HG03103 (cell line): ENCODE results near the gene PXN.
"Not testable (repeated sequence)": the region's sequence is repeated elsewhere in the genome, so short reads cannot be mapped to it uniquely, and the experiment has no call there.

Experiments used
- ATAC-seq: cut with Tn5 transposase; IDR thresholded peaks from one replicate; pipeline ENCODE4 v1.9.1; 2021; ENCODE audit warnings: low read depth; ENCODE audit not compliant: unreplicated experiment

PXN gene

DNA sequence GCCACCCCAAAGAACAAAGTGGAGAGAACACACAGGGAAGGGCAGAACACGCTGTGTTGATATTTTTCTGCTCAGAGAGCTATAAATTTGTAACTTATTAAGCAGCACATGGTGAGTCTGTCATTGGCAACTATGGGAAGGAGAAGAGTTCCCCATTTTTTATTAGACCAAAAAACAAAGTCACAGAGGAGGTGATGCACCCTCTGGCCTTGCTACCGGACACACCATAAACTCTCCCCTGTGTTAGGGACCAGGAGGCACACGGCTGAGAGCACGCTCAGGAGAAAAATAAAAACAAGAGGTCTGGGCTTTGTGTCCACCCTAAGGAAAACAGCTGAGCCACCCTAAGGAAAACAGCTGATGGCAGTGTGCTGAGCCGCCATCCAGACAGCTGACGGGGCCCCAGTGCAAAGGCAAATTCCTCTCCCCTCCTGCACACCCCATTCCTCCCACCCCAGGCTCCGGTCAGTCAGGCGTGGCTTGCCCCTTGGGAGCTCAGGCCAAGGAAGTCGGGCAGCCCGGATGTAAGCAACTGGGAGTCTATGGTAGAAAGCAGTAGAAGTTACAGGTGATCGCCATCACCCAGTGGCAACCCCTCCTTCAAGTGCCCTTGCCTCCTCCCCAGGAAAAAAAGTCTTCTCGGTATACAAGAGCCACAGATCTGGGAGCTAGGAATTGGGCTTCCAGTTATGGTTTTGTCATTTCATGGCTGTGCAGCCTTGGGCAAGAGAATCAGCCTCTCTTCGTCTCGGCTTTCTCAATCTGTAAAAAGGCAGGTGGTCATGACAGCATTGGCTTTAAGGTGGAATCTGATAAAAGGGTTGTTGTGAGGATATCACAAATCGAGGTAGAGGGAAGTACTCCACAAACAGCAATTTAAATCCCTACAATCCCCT is 2.4 kb downstream of the PXN start:
- ATAC-seq, result no peak

DNA sequence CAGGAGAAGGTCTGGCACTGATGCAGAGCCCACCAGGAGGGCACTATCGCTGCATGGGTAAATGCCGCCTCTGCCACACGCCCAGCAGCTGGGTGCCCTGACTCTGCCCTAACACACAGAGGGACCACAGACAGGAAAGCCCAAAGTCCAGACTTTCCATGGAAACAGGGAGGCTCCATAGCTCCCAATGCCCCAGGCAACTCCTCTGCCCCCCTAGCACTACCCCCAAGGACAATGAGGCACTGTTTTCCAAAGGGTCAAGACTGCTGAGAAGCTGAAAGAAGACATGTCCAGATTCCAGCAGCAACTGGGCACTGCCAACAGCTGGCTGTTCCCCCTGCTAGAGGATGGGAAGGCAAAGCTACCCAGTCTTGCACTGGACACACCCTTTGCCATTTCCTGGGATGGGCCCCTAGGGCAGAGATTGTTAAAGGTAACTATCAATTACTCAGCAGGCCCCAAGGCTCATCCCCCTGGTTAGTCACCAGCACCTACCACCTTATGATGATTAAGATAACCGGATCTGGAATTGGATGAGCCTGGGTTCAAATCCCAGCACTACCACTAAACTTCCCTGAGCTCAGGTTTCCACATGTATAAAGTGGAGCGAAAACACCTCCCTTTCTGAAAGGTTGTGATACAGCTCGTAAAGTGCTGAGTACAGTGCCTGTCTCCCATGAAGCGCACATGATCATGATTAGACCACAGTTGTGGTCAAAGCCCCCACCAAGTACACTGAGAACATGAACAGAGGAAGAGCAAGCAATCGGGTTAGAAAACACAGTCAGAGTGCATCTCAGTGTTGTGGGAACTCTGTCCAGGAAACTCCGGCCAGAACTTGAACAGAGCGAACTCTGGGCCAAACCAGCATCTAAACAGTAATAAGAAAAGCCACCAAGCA is 3.3 kb downstream of the PXN start:
- ATAC-seq, result no peak

DNA sequence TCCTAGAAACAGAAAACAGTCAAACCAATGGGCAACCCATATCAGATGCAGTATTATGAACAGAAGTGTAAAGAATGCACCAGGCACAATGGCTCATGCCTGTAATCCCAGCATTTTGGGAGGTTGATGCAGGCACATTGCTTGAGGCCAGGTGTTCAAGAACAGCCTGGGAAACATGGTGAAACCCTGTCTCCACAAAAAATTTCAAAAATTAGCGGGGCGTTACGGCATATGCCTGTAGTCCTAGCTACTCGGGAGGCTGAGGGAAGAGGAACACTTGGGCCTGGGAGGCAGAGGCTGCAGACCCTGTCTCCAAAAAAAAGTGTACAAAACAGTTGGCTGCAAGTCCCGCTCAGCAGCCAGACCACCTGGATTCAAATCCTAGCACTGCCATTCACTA is 4.9 kb downstream of the PXN start:
- ATAC-seq, result no peak

DNA sequence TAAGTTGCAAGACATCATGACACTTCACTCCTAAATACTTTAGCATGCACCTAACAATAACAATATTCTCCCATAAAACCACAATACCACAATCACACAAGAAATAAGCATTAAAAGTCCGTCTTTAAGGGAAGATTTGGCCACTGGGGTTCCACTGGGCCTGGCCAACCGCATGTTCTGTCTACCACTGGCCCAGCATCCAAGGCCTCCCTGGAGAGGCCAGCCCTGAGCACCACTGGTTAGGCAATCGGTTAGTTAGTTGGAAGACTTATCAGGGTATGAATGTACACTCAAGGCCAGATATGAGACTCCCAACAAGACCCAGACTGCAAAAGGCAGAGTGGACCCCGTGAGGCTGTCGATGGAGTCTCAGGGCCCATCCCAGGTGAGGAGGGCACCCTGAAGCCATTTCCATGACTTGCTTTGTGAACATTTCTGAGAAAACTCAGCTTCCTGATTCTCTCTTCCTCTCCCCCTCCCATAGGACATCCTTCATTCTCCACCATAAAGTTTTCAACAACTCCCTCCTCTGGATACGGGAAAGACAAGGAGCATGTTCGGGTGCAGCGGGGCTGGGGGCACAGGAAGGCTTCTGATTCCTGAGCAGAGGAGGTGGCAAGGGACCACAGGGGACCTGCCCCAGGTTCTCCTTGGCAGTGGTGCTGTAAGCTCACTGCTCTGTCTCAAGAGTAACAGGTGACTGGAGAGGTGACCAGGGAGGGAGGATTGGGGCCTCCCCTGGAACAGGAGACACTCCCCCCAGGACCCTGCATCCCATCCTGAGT is 5.9 kb downstream of the PXN start:
- ATAC-seq, result no peak

DNA sequence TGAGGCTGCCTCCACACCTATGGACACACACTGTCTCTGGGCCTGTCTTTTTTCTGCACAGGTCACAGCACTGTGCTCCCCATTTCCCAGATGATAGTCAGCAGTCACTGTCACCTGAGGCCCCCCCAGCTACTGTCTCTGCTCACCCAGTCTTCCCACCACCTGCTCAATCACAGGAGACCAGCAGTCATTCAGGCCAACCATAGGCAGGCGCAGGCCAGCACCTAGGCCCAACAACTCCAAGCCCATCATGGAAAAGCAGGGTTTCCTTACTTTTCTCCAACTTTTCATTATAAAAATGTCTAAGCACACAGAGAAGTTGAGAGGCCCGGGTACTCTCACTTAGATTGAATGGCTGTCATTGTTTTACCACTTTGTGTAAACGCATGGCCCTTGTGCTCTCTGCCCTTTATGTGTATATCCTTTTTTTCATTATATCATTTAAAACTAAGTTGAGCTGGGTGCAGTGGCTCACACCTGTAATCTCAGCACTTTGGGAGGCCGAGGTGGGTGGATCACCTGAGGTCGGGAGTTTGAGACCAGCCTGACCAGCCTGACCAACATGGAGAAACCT is 7.1 kb downstream of the PXN start:
- ATAC-seq, result no peak

DNA sequence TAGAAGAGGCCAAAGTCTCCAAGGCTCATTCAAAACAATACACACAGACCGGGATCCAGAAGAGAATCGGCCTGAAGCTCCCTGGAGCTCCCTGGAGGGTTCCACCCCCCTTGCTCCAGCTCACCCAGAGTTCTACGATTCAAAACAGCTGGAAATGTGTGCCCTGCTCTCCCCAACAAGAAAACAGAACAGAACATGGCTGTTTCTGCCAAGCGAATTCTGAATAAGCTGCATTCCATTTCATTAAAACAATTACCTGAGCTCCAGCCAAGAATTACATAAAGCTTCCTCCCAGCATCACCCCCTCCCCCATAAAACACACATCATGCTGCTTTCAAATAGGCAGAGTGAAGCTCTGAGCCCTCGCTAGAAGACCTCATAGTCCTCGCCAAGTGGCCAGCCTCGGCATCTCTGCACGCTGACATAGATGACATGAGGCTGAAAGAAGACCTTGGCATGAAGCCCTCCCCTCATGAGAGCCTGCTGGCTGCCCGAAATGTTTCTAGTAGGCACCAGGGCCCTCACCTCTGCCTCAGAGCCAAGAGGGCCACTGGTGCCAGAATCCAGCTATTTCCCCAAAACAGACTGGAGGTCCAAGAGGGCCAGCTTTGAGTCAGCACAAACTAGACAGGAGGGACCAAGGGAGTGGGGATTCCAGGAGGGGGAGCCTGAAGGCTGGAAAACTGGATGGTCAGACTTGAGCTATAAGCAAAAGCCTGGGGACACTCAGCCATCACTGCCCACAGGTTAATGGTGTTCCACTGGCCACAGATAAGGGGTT is 8.3 kb downstream of the PXN start:
- no peak for ATAC-seq

DNA sequence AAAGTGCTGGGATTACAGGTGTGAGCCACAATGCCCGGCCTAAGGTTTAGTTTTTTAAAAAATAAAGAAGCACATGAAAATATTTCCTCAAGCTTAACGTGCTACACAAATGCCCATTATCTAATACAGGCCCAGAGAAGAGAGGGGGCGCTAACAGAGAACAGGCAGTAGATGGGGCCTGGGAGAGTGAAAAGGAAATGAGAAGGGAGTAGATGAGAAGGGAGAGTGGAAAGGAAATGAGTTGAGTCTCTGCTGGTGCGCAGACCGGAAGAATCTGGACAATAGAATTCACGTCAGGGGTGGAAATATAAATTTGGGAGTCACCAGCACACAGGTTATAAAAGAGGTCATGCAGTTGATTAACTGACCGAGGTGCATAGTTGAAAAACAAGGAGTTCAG is 10.7 kb downstream of the PXN start:
- ATAC-seq, result no peak

DNA sequence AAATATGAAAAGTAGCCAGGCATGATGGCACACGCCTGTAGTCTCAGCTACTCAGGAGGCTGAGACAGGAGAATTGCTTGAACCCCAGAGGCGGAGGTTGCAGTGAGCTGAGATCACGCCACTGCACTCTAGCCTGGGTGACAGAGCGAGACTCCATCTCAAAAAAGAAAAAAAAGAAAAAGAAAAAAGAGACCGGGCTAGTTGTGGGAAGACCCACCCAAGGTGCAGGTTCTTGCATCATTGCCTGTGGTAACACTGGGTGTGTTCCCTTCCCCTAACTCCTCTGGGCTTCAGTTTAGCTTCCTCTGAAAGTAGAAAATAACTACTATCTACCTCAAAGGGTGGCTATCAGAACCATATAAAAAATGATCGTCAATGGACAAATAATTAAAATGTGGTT is 12.2 kb downstream of the PXN start:
- not testable (repeated sequence) for ATAC-seq

DNA sequence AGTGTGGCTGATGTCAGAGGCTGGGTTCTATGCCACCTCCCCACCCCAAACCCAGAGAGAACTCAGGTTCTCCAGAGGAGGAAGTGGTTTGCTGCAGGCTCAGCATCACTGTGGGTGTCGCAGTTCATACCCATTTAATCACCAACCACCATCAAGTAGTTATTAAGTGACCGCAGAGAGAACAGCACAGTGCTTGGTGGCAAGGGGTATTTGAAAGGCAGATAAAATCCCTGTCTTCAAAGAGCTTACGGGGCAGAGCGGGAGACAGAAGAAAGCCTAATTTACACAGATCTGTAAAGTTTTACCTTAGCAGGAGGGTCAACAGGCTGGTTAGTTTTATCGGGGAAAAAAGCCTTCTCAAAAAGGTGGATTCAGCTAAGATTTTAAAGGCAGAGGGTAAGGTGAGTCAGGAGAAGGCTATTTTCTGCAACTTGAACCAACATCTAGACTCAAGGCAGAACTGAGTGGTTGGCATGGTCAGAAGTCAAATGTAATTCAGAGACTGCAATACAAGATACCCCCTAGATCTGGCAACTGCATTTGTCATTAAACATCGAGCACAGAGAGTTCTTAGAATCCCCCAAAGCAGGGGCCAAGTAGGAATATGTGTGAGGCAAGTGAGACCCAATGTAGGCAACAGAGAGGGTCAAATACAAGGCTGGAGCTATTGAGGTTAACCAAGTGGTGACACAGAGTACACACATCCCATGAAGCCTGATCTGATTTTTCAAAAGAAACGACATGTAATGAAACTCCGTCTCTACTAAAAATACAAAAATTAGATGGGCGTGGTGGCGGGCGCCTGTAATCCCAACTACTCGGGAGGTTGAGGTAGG is 13.2 kb downstream of the PXN start:
- ATAC-seq, result no peak

DNA sequence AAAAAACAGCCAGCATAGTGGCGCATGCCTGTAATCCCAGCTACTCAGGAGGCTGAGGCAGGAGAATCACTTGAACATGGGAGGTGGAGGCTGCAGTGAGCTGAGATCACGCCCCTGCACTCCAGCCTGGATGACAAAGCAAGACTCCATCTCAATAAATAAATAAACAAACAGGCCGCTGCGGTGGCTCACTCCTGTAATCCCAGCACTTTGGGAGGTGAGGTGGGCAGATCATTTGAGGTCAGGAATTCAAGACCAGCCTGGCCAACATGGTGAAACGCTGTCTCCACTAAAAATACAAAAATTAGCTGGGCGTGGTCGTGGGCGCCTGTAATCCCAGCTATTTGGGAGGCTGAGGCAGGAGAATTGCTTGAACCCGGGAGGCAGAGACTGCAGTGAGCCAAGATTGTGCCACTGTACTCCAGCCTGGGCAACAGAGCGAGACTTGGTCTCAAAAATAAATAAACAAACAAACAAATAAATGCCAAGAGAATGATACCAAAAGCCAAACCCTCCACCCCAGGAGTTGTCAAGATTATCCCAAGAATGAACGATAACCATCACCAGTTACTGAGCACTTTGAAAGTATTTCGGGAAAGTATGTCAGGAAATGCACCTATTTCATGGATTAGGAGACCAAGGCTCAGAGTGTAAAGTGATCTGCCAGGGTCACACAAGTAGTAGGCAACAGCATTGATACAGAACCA is 14.0 kb downstream of the PXN start:
- not testable (repeated sequence) for ATAC-seq

DNA sequence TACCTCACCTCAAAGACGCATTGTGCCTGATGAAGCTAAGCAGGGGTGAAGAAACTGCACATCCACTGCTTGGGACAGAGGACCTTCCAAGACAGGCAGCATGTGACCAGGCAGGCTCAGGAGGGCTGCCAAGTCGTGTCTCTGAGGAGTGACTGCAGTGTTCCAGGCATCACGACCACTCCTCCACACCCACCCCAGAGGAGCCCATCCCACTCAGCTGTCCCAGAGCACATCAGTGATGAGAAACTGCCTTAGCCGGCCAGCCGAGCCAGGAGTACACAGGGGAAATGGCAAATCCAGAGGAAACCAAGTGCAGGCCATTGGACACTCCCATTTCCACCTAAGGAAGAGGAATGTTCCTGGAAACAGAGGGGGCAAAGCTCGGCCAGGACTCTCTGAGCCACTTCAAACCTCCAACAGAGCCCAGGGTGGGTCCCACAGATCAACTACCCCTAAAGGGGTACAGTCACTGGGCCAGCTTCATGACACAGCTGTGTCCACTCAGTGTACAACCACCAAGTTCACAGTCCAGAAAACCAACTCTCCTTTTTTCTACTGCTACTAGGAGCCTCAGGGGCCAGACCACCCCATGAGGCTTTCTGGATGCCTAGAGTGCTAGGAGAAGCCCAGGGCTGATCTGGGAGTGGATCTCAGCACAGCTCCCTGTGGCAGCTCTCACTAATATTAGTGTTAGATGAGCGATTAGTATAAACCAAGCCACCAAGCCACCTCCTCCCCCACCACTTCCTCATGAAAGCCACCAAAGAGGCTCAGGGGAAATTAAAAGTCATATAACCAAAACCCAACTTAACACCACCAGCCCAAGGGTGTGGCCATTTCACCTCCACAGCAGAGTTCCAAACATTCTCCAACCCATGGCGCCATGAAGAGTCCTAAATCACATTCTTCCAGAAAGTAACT is 15.4 kb downstream of the PXN start:
- no peak for ATAC-seq

DNA sequence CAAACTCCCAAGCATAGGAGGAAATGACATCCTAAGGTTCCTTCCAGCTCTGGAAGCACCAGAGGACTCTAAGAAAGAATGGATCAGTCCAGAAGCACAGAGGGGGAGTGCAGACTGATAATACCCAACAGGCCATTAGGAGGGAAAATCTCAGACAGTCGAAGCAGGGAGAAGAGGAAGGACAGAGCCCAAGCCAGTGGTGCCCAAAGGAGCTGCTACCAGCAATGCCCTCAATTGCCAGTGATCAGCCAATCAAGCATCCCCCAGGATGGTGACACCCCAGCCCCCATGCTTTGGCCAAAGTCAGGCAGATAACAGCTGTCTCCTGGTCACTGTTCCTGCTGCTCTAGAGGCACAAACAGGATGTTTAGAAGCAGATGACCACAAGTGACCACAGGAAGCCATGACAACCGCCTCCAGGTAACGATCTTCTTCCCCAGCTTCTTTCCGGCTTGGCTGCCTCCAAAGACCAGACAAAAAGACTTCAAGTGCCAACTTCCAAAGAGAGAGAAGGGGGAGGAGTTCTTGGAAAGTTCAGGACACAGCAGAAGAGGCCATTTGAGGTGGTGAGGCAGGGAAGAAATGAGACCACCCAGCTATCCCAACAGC is 16.2 kb downstream of the PXN start:
- ATAC-seq, result no peak

DNA sequence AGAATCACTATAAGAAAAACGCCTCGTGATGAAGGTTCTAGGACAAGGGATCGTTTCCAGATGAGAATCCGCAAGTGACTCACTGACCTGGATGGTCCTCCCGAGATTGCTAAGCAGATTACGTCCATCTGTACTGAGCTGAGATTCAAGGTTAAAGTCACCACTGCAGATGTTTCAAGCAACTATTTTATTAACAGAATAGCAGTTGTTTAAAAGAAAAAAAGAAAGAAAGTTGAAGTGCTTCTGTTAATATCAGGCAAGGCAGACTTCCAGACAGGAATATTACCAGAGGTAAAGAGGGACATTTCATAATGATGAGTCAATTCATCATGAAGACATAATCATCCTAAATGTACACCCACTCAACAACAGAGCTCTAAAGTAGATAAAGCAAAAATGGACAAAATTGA is 17.9 kb downstream of the PXN start:
- ATAC-seq, result no peak

DNA sequence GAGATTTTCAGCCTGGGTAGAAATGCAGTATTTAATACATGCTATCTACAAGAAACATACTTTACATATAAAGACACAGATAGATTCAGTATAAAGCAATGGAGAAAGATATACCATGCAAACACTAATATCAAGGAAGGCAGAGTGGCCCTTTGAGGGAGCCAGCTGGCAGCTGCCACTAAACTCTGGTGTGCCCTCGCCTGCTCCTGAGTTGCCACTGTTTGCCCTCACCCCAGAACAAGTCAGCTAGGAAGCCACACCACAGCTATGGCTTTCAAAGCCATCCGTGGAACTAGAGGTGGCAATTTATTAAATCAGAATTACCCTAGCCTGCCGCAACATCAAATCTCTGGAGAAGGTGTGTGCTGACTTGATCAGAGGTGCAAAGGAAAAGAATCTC is 18.3 kb downstream of the PXN start:
- no peak for ATAC-seq

DNA sequence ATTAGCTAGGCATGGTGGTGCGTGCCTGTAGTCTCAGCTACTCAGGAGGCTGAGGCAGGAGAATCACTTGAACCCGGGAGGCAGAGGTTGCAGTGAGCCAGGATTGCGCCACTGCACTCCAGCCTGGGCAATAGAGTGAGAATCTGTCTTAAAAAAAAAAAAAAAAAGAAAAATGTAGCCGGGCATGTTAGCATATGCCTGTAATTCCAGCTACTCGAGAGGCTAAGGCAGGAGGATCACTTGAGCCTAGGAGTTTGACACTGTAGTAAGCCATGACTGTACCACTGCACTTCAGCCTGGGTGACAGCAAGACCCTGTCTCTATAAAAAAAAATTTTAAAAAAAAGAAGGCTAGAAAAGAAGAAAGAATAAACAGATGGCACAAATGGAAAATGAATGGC is 18.8 kb downstream of the PXN start:
- ATAC-seq, result not testable (repeated sequence)

DNA sequence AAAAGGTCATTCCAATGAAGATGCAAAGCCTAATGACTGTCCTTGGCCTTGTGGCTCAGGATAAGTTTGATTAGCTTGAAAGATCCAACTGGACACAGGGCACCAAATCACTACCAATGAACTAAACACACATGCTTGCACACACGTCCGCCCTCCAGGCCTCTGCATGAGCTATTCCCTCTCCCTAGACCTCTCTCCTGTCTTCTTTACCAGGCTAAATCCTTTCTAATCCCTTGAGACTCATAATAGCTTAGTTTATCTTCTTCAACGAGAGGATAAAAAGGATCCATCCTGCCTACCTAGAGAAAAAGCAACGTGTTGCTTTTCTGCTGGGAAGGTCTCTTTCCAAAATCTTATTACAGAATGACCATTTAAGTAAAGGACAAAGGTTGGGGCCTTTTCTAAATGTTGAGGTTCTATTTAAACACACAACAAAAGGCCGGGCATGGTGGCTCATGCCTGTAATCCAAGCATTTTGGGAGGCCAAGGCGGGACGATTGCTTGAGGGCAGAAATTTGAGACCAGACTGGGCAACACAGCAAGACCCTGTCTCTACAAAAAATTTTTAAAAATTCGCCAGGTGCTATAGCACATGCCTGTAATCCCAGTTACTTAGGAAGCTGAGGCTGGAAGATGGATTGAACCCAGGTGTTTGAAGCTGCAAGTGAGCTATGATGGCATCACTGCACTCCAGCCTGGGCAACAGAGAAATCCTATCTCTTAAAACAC is 22.4 kb downstream of the PXN start:
- no peak for ATAC-seq
